Measurements from ENCODE around the gene PCDHGA2.

GRCh38 chr5:141354900-141355469 is 16.4 kb downstream of the PCDHGA2 start, which contains the start of gene PCDHGA4:
- TF ChIP-seq CTCF (IDR thresholded peaks at IDR 0.05; ENCODE audit: insufficient read depth, low read length, poor library complexity, severe bottlenecking) (peak; percentile 56), EZH2phosphoT487 (conservative IDR thresholded peaks at IDR 0.05; ENCODE audit: low read length) (no peak)
